DMS153 treated with DMSO at 0.1 percent for 48 hours (cell line): ENCODE measurements around the gene HTR7.
"Not testable (repeated sequence)": the region's sequence is repeated elsewhere in the genome, so short reads cannot be mapped to it uniquely, and the experiment has no call there.

Source experiments
- DNase-seq: peaks from one replicate; lab custom pipeline; 2025; ENCODE audit not compliant: unreplicated experiment; lab: John Stamatoyannopoulos, UW

HTR7 gene

GRCh38 chr10:90858461-90858968 is 676 bp upstream of the HTR7 start:
- DNase-seq = no peak

- no peak for DNase-seq
These were observed 740 bp downstream of the HTR7 start for GRCh38 chr10:90856964-90857634.

GRCh38 chr10:90856261-90856660 is 1.6 kb downstream of the HTR7 start:
- no peak for DNase-seq

- DNase-seq = no peak
These were observed 2.7 kb downstream of the HTR7 start for GRCh38 chr10:90855126-90855525.

GRCh38 chr10:90849956-90850749 is 7.7 kb downstream of the HTR7 start:
- no peak for DNase-seq

- no peak for DNase-seq
These were observed 10.4 kb downstream of the HTR7 start for GRCh38 chr10:90847436-90847835.

GRCh38 chr10:90846746-90847145 is 11.1 kb downstream of the HTR7 start:
- DNase-seq = no peak

GRCh38 chr10:90845726-90846125 is 12.1 kb downstream of the HTR7 start:
- DNase-seq = no peak

GRCh38 chr10:90842725-90843124 is 15.1 kb downstream of the HTR7 start:
- no peak for DNase-seq

GRCh38 chr10:90837486-90837885 is 20.4 kb downstream of the HTR7 start:
- no peak for DNase-seq

GRCh38 chr10:90834326-90834725 is 23.5 kb downstream of the HTR7 start:
- no peak for DNase-seq

- DNase-seq = no peak
These were observed 25.7 kb downstream of the HTR7 start for GRCh38 chr10:90832111-90832510.

GRCh38 chr10:90822508-90822907 is 35.3 kb downstream of the HTR7 start:
- no peak for DNase-seq

GRCh38 chr10:90821864-90822263 is 36.0 kb downstream of the HTR7 start:
- not testable (repeated sequence) for DNase-seq

GRCh38 chr10:90819911-90820310 is 37.9 kb downstream of the HTR7 start:
- DNase-seq = no peak

- no peak for DNase-seq
These were observed 39.1 kb downstream of the HTR7 start for GRCh38 chr10:90818736-90819135.

GRCh38 chr10:90817128-90817889 is 40.5 kb downstream of the HTR7 start:
- DNase-seq = no peak

- no peak for DNase-seq
These were observed 41.4 kb downstream of the HTR7 start for GRCh38 chr10:90816466-90816865.

GRCh38 chr10:90813594-90814365 is 44.1 kb downstream of the HTR7 start:
- DNase-seq = no peak

- DNase-seq = not testable (repeated sequence)
These were observed 50.7 kb downstream of the HTR7 start for GRCh38 chr10:90807106-90807505.

GRCh38 chr10:90806677-90807076 is 51.2 kb downstream of the HTR7 start:
- DNase-seq = no peak
